ENCODE data around the gene PLA2G3. TPM values are rescaled to one million over a fixed set of nuclear protein-coding genes. Genes with fewer than 3 reads are reported as not detected.
A peak's percentile ranks its signal among the peaks of the same experiment; 100 is the strongest.

PLA2G3 gene
- total and polyA plus RNA-seq, 2 of the 13 experiments (the other 11 are each of a cell fraction or from before 2014, with no cell fraction given): 0.12 to 0.42 TPM

- ChIA-PET CTCF (ENCODE audit: low intra/inter-chr PET ratio, low total read pairs) (no interaction called here), POLR2A (interaction anchor here (0.9 to 2.1 kb wide), 5 partner anchors 20 to 135 kb away, joined by 3 to 8 read pairs (median 4); partner anchors contain the start of genes MORC2, RNF185 and SMTN)
- H2AFZ ChIP-seq (ENCODE audit: low read length): no peak overlapping the region
- no peaks in the 10 kb centered on the region for H3K27me3 ChIP-seq (ENCODE audit: control insufficient read depth in 1 of 2, insufficient read depth in 2 of 2, low read length in 2 of 2)
- H4K20me1 ChIP-seq (ENCODE audit: insufficient read depth, low read length): no peaks in the 10 kb centered on the region
- intact Hi-C loops (cut with micrococcal nuclease; ENCODE audit: unreplicated experiment) (no loop called here), in situ Hi-C loops (cut with HindIII; ENCODE audit: extremely low pct_ligation_motif_present, low pct_unique_long_range_greater_than_20kb) (loop anchor here (5.0 kb wide), 1 partner anchor 39 kb away; the partner anchor contains the start of gene PLA2G3)
- H3K4me2 ChIP-seq (ENCODE audit: low read depth, low read length): no peak overlapping the region
- H3K36me3 ChIP-seq (replicated peaks in 1 of 2; ENCODE audit: control insufficient read depth in 1 of 2, insufficient read depth in 2 of 2, low read length in 2 of 2): peaks cover 1 to 15% of the 10 kb centered on the region in 2 experiments; a peak in 3 of 5 replicates
- TSS peak; percentile 42 for BruUV-seq (replicated peaks)
- H3K4me1 ChIP-seq (ENCODE audit: insufficient read depth, low read length): peaks cover 36% of the 10 kb centered on the region
- peak overlapping the region; percentile 43 for H3K27ac ChIP-seq (ENCODE audit: extremely low read length, insufficient read depth, low read length)
- DNase-seq (ENCODE audit: low spot score) (no peak), FAIRE-seq (no peak), ATAC-seq (no peak)
- H3K9ac ChIP-seq (ENCODE audit: insufficient read depth, low read depth, low read length): 0 out of 2 replicates have a peak overlapping the region, but pooled peaks have one; percentile 26
- H3K9me3 ChIP-seq (ENCODE audit: low read length): no peaks in the 10 kb centered on the region
- 74% methylated on average over 2 of the region's 2 CpGs for WGBS (ENCODE audit: low lambda C conversion rate)
- no peaks in the 10 kb centered on the region for H3K79me2 ChIP-seq (ENCODE audit: insufficient read depth, low read length)
- no peak overlapping the region for H3K4me3 ChIP-seq (replicated peaks in 1 of 3; ENCODE audit: insufficient read depth in 1 of 3, low read depth in 2 of 3, low read length in 3 of 3)
- TF ChIP-seq FOXO1 (CRISPR knock-in tag; IDR thresholded peaks at IDR 0.05): no peak
- no peak for TF ChIP-seq SNAPC5 (CRISPR knock-in tag; IDR thresholded peaks at IDR 0.05; ENCODE audit: borderline replicate concordance)
- TF ChIP-seq ZNF792 (CRISPR knock-in tag; IDR thresholded peaks at IDR 0.05): no peak
- TF ChIP-seq ZNF746 (CRISPR knock-in tag; IDR thresholded peaks at IDR 0.05): no peak
- TF ChIP-seq E2F1 (CRISPR knock-in tag; IDR thresholded peaks at IDR 0.05): no peak
- TF ChIP-seq SATB2 (CRISPR knock-in tag; IDR thresholded peaks at IDR 0.05): no peak
- no peak for TF ChIP-seq ZBTB7B (CRISPR knock-in tag; IDR thresholded peaks at IDR 0.05)
- TF ChIP-seq ZNF121 (CRISPR knock-in tag; IDR thresholded peaks at IDR 0.05): no peak
- no peak for TF ChIP-seq MLLT10 (CRISPR knock-in tag; IDR thresholded peaks at IDR 0.05)
- no peak for TF ChIP-seq EEA1 (CRISPR knock-in tag; IDR thresholded peaks at IDR 0.05; ENCODE audit: borderline replicate concordance)
- TF ChIP-seq POGZ (CRISPR knock-in tag; IDR thresholded peaks at IDR 0.05): no peak
- no peak for TF ChIP-seq ZC3H13 (CRISPR knock-in tag; IDR thresholded peaks at IDR 0.05)
- TF ChIP-seq ZBTB33 (CRISPR knock-in tag; IDR thresholded peaks at IDR 0.05): no peak
- TF ChIP-seq ZNF10 (CRISPR knock-in tag; IDR thresholded peaks at IDR 0.05; ENCODE audit: borderline replicate concordance, low read depth): no peak
- TF ChIP-seq ZNF713 (CRISPR knock-in tag; IDR thresholded peaks at IDR 0.05): no peak
- TF ChIP-seq ZNF614 (CRISPR knock-in tag; IDR thresholded peaks at IDR 0.05; ENCODE audit: borderline replicate concordance): no peak
- TF ChIP-seq HCFC1 (IDR thresholded peaks at IDR 0.05; ENCODE audit: low read depth, low read length): no peak
Observed at GRCh38 chr22:31103111-31103510, 37.2 kb downstream of the PLA2G3 start.
